Erythroblast (primary cell): ENCODE results near the gene GABBR2.
"Not testable (repeated sequence)": the region's sequence is repeated elsewhere in the genome, so short reads cannot be mapped to it uniquely, and the experiment has no call there.

ENCODE experiments used
- DNase-seq, 2 experiments: peaks; one replicate each; lab custom pipeline; 2025; lab: John Stamatoyannopoulos, UW
- GATA1 ChIP-seq: IDR thresholded peaks from 2 replicates; pipeline ENCODE4 v1.6.1; 2011; ENCODE audit warnings: low read depth, mild to moderate bottlenecking, control low read depth, low read length, moderate library complexity
- POLR2A ChIP-seq: IDR thresholded peaks from 2 replicates; pipeline ENCODE4 v1.6.1; 2011; ENCODE audit warnings: mild to moderate bottlenecking, low read length

The GABBR2 gene

GRCh38 chr9:98276907-98277469 lies 431.7 kb downstream of the GABBR2 start:
- no peak for TF ChIP-seq GATA1
- TF ChIP-seq POLR2A = no peak
- no peak for DNase-seq

DNA sequence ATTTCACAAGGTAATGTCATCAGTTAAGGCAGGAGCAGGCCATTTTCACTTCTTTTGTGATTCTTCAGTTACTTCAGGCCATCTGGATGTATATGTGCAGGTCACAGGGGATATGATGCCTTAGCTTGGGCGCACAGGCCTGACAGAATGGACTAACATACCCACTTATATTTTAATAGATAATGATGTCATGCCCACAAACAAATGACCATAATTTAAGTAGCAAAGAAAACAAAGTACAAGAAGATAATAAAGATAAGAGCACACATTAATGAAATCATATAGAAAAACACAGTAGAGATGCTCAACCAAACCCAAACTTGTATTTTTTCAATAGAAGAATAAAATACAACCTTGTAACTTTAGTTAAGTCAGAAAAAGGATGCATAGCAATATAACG lies 433.6 kb downstream of the GABBR2 start:
- DNase-seq = no peak
- no peak for TF ChIP-seq GATA1

DNA sequence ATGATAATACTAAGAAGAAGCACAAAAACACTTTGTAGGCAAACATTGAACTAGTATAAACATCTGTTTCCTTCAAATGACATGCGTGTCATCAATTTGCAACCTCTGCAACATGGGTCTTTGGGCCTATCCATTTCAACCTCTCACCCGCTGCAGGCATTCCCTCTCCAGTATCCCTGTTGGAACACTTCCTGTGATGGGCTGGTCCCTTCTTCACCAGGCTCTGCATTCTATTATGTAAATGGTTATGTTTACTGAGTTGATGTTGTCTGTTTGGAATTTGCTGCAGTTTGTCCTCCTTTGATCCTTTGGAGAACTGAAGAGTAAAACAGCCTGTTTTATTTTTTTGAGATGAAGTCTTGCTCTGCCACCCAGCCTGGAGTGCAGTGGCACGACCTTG lies 436.7 kb downstream of the GABBR2 start:
- TF ChIP-seq GATA1 = no peak
- TF ChIP-seq POLR2A = no peak
- no peak for DNase-seq

DNA sequence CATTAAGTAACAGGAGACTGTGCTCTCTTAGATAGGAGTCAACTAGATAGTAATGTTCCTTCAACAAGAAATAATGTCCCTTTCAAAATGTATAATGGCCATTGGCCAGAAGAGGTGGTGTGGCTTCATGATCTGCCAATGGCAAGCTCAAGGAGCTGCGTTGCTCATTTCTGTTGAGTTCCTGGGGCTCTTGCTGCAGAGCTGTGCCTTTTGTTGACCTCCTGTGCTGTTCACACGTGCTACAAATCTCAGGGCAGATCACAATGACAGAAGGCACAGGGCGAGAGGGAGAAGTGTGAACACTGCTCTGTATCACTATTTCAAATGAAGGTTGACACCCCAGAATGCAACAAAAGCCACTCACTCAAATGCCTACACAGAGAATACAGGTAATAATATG lies 437.3 kb downstream of the GABBR2 start:
- no peak for DNase-seq
- TF ChIP-seq GATA1 (no peak), POLR2A (no peak)

DNA sequence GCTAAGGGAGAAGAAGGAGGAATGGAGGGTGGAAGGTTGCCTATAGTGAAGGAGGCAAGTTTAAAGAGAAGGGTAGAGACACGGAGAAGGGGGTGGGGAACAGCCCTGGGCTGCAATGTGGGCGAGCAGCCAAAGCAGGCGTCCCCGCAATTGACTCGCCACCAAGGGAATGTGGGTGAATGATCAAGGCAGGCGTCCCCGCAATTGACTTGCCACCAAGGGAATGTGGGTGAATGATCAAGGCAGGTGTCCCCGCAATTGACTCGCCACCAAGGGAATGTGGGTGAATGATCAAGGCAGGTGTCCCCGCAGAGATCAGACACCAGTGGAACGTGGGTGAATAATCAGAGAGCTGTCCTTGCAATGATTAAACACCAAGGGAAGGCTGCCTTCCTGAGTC lies 438.5 kb downstream of the GABBR2 start:
- not testable (repeated sequence) for DNase-seq

DNA sequence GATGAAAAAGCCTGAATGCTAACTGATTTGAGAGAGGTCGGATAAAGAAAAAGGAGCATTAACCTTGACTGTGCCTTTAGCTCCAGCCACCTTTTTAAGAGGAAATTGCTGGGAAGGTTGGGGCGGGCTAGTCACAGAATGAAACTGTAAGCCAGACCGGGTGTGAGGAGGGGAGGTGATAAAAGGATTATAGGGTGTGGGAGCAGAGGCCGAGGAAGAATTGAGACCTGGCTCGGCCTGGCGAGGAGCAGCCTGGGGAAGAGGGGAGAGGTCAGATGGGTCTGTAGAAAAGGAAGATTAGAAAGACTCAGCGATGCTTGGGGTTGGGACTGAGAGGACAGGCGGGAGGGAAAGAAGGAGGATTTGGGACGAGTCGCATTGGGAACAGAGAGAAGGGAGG lies 439.1 kb downstream of the GABBR2 start:
- not testable (repeated sequence) for DNase-seq

- DNase-seq = not testable (repeated sequence)
These were observed 441.2 kb downstream of the GABBR2 start for GRCh38 chr9:98267556-98267955.

GRCh38 chr9:98264516-98264915 lies 444.2 kb downstream of the GABBR2 start:
- TF ChIP-seq POLR2A = no peak
- DNase-seq = no peak

DNA sequence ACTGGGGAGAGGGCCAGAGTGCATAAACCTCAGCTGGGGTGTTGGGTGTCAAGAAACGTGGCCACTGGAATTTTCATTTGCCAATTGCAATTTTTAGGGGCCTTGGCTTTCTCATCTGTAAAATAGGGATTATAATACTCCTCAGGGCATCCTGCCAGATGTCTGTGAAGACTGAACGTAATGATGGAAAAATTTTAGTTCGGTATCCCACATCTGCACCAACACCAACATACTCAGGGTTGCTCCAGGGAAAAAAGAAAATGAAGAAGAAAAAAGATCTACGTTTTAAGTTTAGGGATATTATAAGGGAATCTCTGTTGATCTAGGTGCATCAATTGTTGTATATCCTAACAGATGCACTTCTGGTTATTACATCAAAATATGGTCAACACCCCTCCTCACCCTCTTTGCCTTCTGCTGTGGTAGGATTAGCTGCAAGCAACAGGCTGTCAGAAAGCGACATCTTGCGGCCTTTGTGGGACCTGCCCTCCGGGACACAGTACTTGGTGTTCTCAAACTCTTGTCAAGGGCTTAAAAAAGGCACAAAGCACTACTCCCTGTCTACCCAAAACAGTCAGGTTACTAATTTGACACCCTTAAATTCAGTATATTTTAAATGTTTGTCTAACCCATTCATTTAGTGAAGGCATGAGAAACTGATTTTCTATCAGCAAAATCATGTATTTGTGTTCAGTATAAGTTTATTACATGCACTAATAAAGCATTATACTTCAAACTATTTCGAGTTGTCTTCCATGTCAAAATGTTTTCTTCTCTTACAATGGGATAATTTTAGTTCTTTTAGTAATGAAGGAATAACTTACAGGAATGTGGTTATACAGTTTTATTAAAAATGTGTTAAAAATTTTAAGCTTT lies 445.0 kb downstream of the GABBR2 start:
- TF ChIP-seq GATA1 = no peak
- TF ChIP-seq POLR2A = no peak
- peak; percentile 84 to 89 for DNase-seq

DNA sequence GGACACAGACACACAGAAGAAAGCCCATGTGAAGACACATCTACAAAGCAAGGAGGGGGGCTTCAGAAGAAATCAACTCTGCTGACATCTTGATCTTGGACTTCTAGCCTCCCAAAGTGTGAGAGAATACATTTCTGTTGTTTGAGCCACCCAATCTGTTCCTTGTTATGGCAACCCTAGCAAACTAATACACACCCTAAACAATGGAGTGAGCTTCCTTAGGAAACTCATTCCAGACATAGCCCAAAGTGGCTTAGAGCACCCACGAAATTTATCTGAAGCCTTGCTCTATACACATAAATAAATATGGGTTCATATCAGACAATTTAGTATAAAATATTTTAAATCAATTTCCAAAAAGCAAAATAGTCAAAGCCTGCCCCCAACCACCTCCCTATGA lies 445.7 kb downstream of the GABBR2 start:
- TF ChIP-seq GATA1 = no peak
- TF ChIP-seq POLR2A = no peak
- no peak for DNase-seq

DNA sequence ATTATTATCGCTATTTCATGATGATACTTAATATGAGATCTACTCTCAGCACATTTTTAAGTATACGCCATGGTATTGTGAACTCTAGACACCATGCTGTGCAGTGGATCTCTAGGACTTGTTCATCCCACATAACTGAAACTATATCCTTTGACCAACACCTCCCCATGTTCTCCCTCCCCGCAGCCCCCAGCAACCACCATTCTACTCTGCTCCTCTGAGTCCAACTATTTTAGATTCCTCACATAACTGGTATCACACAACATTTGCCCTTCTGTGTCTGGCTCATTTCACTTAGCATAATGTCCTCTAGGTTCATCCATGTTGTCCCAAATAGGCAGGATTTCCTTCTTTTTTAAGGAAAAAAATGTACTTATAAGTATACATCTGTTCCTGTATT lies 446.7 kb downstream of the GABBR2 start:
- no peak for DNase-seq
- TF ChIP-seq POLR2A (no peak), GATA1 (no peak)

DNA sequence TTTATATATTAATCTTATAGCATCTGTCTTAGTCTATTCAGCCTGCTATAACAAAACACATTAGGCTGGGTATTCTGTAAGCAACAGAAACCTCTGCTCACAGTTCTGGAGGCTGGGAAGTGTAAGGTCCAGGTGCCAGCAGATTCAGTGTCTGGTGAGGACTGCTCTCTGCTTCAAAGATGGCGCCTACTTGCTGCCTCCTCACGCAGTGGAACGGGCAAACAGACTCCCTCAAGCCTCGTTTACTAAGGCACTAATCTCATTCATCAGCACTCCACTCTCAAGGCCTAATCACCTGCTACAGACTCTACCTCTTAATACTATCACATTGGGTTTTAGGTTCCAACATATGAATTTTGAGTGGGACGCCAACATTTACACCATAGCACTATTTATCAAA lies 448.1 kb downstream of the GABBR2 start:
- TF ChIP-seq GATA1 (no peak), POLR2A (no peak)
- no peak for DNase-seq

GRCh38 chr9:98259791-98260190 lies 448.9 kb downstream of the GABBR2 start:
- no peak for DNase-seq
- TF ChIP-seq POLR2A (no peak), GATA1 (no peak)

- TF ChIP-seq POLR2A (no peak), GATA1 (no peak)
- DNase-seq = peak; percentile 58 to 67
These were observed 452.0 kb downstream of the GABBR2 start for GRCh38 chr9:98256756-98257155.
